ENCODE measurements around the gene NPTN.
"Not testable (repeated sequence)": the region's sequence is repeated elsewhere in the genome, so short reads cannot be mapped to it uniquely, and the experiment has no call there.

Gene NPTN

GRCh38 chr15:73600413-73601335, 32.5 kb downstream of the NPTN start:
- DNase-seq (ENCODE audit: low spot score), result no peak

GRCh38 chr15:73599934-73600333, 33.3 kb downstream of the NPTN start:
- DNase-seq (ENCODE audit: low spot score), result no peak

GRCh38 chr15:73598530-73599160, 34.5 kb downstream of the NPTN start:
- no peak for DNase-seq (ENCODE audit: low spot score)

GRCh38 chr15:73597036-73597638, 36.1 kb downstream of the NPTN start:
- no peak for DNase-seq (ENCODE audit: low spot score)

- no peak for DNase-seq (ENCODE audit: low spot score)
These were observed 37.0 kb downstream of the NPTN start for GRCh38 chr15:73596174-73596573.

DNA sequence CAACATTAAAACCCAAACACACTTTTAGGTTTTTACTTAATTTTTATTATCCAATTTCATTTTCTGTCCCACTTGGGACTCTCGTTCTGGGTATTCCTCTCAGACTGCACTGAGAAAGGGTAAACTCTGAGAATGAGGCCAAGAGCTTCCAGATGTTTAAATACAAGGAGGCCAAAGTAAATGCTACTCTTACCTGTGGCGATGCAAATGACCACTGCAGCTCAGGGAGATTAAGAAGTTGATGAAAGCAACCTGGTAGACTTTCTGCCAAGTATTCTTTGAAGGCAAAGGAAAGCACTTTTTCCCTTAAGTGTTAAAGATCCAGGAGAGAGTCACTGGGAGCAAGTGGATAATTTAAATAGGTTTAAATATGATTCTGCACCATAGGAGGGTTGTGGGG, 39.1 kb downstream of the NPTN start:
- DNase-seq (ENCODE audit: low spot score), result no peak

DNA sequence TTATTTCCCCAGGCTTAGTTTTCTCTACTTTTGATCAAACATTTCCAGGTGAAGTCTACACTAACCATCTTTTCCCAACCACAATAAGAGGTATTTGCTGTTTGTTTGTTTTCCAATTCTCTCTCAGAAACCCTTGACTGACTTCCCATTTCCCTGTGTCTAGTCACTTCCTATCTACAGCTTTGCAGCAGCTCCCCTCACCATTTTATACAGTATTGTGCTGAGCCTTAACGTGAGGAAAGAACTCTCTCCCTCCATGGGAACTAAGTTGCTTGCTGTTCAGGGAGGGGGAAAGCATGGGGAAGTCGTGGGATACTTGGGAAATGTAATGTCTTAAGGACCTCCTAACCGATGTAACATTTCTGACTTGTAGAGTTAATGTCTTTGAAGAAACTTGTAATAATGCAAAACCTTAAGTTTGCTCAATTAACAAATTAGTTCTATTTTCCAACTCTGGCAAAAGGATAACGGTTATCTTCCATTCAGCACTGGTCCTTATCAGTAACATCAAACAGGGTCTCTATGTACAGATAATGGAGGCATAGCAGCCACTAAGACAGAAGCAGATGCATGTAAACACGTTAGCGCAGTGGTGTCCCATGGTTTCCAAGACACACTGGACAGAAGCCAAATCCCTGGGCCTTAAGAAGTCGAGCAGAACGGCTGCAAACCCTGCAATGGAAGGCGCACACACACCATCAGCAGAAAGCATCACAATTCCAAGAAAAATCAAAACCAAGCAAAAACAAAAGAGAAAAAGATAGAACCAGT, 39.7 kb downstream of the NPTN start:
- no peak for DNase-seq (ENCODE audit: low spot score)

GRCh38 chr15:73590263-73590662, 42.9 kb downstream of the NPTN start:
- DNase-seq (ENCODE audit: low spot score), result no peak

- no peak for DNase-seq (ENCODE audit: low spot score)
These were observed 43.4 kb downstream of the NPTN start for GRCh38 chr15:73589766-73590165.

- no peak for DNase-seq (ENCODE audit: low spot score)
These were observed 47.1 kb downstream of the NPTN start for GRCh38 chr15:73585871-73586654.

GRCh38 chr15:73584699-73585420, 48.3 kb downstream of the NPTN start:
- no peak for DNase-seq (ENCODE audit: low spot score)

GRCh38 chr15:73583544-73583943, 49.6 kb downstream of the NPTN start:
- no peak for DNase-seq (ENCODE audit: low spot score)

DNA sequence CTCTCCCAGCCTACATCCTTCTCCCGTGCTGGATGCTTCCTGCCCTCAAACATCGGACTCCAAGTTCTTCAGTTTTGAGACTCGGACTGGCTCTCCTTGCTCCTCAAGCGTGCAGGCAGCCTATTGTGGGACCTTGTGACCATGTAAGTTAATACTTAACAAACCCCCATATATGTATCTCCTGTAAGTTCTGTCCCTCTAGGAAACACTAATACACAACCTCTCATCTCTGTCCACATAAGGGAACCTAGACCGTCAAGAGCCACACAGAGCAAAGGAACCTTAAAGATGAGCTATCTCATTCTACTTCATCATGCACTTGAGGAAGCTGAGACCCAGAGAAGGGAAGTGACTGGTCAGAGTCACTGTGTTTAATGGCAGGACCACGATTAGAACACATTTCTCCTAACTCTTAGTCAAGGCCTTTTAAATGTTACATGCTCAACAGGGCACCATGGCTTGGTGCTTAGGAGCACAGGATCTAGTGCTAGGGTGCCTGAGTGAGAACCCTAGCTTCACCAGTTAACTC, 50.3 kb downstream of the NPTN start:
- DNase-seq (ENCODE audit: low spot score), result no peak

DNA sequence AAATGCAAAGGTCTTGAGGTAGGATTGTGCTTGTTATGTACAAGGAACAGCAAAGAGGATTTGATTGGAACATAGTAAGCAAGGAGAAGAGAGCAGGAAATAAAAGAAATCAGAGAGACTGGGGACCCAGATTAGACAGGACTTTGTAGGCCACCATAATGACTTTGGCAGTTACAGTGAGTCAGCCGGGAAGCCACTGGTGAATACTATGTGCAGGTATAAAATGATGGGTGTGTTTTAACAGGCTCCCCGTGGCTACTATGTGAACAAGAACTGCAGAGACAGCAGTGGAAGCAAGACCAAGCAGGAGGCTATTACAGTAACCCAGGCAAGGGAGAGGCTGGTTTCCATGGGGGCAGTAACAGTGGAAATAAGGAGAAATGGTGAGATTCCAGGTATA, 55.2 kb downstream of the NPTN start:
- DNase-seq (ENCODE audit: low spot score), result no peak

GRCh38 chr15:73577593-73577992, 55.6 kb downstream of the NPTN start:
- DNase-seq (ENCODE audit: low spot score), result not testable (repeated sequence)

- DNase-seq (ENCODE audit: low spot score), result no peak
These were observed 57.4 kb downstream of the NPTN start for GRCh38 chr15:73575636-73576247.

DNA sequence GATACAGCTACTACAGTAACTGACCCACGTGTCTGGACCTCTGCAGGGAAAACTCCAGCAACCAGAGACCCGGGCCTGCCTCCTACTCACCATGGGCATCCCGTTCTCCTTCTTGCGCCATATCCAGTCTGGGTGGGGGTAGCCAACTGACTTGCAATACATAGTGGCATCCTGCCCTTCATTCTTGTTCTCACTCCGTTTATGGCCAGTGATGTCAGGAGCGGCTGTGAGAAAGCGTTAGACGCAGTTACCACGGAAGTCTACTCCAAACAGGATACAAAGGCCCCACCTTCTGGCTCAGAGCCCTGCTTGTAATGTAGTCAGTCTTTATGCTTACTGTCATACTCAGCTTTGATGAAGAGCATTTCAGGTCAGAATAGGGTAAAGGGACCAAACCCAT, 59.6 kb downstream of the NPTN start:
- no peak for DNase-seq (ENCODE audit: low spot score)

GRCh38 chr15:73573037-73573436, 60.2 kb downstream of the NPTN start:
- no peak for DNase-seq (ENCODE audit: low spot score)

- DNase-seq (ENCODE audit: low spot score), result no peak
These were observed 60.9 kb downstream of the NPTN start for GRCh38 chr15:73572296-73572695.

GRCh38 chr15:73571346-73571745, 61.8 kb downstream of the NPTN start:
- no peak for DNase-seq (ENCODE audit: low spot score)
